HUES6 (cell line): ENCODE results near the gene ETNPPL.

Source experiments
- H3K27ac ChIP-seq: 2 replicates; pipeline ENCODE4 v1.7.0; 2013; ENCODE audit warnings: low read depth, mild to moderate bottlenecking, low read length, inconsistent platforms
- H3K27me3 ChIP-seq: 2 replicates; pipeline ENCODE4 v1.6.1; 2013; ENCODE audit warnings: low read length; ENCODE audit not compliant: control insufficient read depth, insufficient read depth
- H3K36me3 ChIP-seq: 2 replicates; pipeline ENCODE4 v1.6.1; 2013; ENCODE audit warnings: low read length; ENCODE audit not compliant: control insufficient read depth, insufficient read depth
- H3K4me1 ChIP-seq: 2 replicates; pipeline ENCODE4 v1.6.1; 2013; ENCODE audit warnings: low read length; ENCODE audit not compliant: control insufficient read depth, insufficient read depth
- H3K4me3 ChIP-seq: 2 replicates; pipeline ENCODE4 v1.5.1; 2013; ENCODE audit warnings: low read depth, low read length
- H3K9ac ChIP-seq: one replicate; pipeline ENCODE4 v1.6.1; 2013; ENCODE audit warnings: mild to moderate bottlenecking, low read length
- H3K9me3 ChIP-seq: 2 replicates; pipeline ENCODE4 v1.6.1; 2013; ENCODE audit warnings: low read depth, low read length; ENCODE audit not compliant: control insufficient read depth, insufficient read depth

The ETNPPL gene

DNA sequence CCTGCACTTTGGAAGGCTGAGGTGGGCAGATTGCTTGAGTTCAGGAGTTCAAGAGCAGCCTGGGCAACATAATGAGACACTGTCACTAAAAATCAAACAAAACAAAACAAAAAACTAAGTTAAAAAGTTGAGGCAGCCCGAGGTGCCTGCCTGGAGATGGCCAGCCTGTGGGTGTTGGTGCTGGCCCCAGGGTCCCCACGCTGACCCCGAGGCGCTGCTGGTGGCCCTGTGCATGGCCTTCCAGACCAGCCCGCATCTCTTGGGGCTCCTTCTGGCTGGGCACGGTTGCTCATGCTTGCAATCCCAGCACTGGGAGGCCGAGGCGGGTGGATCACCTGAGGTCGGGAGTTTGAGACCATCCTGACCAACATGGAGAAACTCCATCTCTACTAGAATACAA is 4.4 kb downstream of the ETNPPL start:
- Histone ChIP-seq H3K27me3 (peaks cover 27% of the 10 kb centered on the region), H3K9ac (no peak overlapping the region), H3K36me3 (no peaks in the 10 kb centered on the region), H3K27ac (no peak overlapping the region), H3K4me1 (peaks cover 12% of the 10 kb centered on the region), H3K4me3 (no peak overlapping the region), H3K9me3 (no peaks in the 10 kb centered on the region)

DNA sequence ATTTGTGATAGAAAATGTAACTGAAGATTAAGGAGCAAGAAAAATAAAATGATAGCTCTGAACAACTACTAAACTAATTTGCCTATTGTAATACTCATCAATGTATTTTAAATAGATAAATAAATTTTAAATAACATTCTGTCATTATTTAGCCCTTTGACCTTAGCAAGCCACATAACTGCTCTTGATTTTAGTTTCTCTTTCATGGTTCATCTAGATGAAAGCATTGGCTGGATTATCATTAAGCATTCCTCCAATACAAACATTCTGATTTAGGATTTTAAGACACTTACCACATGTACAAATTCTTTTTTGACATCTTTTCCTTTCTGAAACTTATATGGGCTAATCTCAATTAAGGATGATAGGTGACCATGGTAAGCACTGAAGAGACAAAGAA is 8.5 kb downstream of the ETNPPL start:
- no peak overlapping the region for H3K4me3 ChIP-seq
- H3K27me3 ChIP-seq = no peaks in the 10 kb centered on the region
- H3K9me3 ChIP-seq = no peaks in the 10 kb centered on the region
- no peaks in the 10 kb centered on the region for H3K4me1 ChIP-seq
- no peak overlapping the region for H3K9ac ChIP-seq
- no peak overlapping the region for H3K27ac ChIP-seq
- no peaks in the 10 kb centered on the region for H3K36me3 ChIP-seq

DNA sequence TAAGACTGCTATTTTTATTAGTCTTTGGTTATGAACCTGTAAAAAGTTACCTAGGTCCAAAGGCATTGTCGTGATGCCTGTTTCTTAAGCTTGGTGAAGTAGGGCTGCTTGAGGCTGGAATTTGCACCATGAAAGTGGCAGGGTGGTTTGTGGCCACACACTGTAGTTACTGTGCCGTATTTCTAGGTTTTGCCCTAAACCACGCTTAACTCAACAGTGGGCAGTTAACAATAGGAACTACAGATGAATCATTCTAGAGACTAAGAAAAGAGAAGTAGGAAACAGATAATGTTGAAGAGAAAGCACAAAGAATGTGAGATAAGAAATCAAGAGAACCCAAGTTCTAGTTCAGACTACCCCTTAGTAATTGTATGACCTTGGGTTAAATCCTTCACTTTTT is 11.5 kb downstream of the ETNPPL start:
- H3K27ac ChIP-seq = no peak overlapping the region
- no peaks in the 10 kb centered on the region for H3K36me3 ChIP-seq
- no peaks in the 10 kb centered on the region for H3K4me1 ChIP-seq
- H3K4me3 ChIP-seq = no peak overlapping the region
- H3K9ac ChIP-seq = no peak overlapping the region
- H3K27me3 ChIP-seq = no peaks in the 10 kb centered on the region
- no peaks in the 10 kb centered on the region for H3K9me3 ChIP-seq

DNA sequence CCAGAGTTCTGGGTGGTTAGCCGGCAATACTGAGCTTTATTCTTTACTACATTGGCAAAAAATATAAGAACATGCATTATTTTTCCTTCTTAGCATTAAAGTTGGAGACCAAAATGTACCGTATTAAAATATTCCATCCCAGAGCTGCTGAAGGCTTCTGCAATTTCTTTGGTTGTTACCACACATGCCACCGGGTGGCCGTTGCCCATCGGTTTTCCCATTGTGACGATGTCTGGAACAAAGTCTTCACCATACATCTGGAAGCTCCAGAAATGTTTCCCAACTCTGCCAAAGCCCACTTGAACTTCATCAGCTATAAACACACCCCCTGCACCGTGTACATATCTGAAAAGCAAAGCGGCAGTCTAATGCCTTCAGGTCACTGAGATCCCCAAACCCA is 13.7 kb downstream of the ETNPPL start:
- Histone ChIP-seq H3K9me3 (no peaks in the 10 kb centered on the region), H3K4me1 (no peaks in the 10 kb centered on the region), H3K27ac (no peak overlapping the region), H3K36me3 (no peaks in the 10 kb centered on the region), H3K4me3 (no peak overlapping the region), H3K27me3 (no peaks in the 10 kb centered on the region), H3K9ac (no peak overlapping the region)

DNA sequence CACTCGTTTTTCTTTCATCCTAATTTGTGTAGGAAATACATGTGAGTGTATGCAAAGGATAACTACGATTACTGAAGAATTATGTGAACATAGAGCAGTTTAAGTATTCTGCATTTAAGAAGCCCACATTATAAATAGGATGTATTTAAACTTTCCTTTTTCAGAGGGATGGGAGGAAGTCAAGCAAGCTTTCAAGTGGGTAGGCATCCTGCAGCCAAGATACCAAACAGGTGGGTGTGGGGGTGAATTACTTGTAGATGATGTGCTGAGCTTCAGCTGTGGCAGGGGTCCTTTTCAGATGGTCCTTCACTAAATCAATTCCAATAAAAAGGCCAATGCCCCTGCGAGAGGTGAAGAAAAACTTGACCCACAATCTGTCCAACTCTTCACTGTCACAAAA is 16.3 kb downstream of the ETNPPL start:
- no peak overlapping the region for H3K9ac ChIP-seq
- H3K4me1 ChIP-seq = no peaks in the 10 kb centered on the region
- H3K27me3 ChIP-seq = no peaks in the 10 kb centered on the region
- no peaks in the 10 kb centered on the region for H3K9me3 ChIP-seq
- H3K4me3 ChIP-seq = no peak overlapping the region
- H3K27ac ChIP-seq = no peak overlapping the region
- no peaks in the 10 kb centered on the region for H3K36me3 ChIP-seq

DNA sequence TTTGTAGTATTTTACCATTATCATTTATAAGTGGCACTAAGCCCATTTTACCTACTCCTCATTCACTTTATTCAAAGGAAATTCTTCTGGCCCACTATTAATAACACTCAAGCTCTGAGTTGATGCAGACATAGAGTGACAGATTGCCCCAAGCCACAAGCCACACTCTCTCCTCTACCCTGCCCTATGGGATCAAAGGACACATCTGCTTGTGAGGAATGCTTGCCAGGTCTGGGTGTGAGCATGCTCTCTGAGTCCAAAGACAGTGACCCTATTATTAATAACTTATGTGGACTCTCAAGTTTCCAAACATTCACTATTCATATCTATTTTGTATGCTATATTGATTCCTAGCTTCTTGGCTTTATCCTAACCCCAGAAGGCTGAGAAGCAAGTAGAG is 18.5 kb downstream of the ETNPPL start:
- H3K27me3 ChIP-seq = no peaks in the 10 kb centered on the region
- H3K9me3 ChIP-seq = no peaks in the 10 kb centered on the region
- no peak overlapping the region for H3K9ac ChIP-seq
- no peaks in the 10 kb centered on the region for H3K4me1 ChIP-seq
- no peaks in the 10 kb centered on the region for H3K36me3 ChIP-seq
- no peak overlapping the region for H3K27ac ChIP-seq
- H3K4me3 ChIP-seq = no peak overlapping the region

DNA sequence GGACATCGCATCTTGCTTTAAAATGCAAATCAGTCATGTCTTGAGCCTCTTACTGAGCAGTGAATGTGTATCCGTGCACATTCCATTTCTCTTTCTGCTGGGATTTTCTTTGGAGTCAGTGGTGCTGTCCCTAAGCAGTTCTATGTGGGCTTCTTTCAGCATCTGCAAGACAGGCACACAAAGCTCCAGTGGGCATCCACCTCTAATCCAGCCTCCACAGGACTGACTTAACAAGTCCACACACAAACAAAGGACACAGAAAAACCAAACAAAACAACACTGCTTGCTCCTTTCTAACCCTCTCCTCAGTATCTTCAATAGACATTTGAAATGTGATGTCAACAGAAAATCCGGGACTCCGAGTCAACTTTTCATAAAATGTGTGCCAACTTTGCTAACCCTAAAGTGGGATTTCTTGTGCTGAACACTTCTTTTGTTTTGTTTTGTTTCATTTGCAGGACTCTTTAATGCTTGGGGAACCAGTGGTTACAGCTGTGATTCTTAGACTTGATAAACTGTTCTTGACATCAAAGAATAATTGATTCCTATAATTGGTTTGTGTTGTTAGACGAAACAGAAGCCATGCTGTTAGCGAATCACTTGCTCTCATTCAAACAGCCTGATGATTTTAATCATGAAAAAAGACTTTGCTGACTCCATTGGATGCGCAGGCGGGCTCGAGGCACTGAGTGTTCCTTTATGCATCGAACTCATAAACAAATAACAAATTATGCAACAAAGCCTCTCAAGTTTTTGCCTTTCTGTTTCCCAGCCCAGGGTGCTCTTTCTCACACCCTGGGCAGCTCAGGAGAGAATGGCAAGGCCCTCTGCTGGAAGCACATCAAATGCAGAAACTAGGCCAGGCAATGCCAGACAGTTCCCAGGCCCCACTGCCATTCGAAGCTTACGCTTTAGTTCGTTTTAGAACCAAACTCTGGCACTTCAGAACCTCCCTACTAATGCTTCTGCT is 20.1 kb downstream of the ETNPPL start:
- no peaks in the 10 kb centered on the region for H3K36me3 ChIP-seq
- H3K9ac ChIP-seq = no peak overlapping the region
- H3K9me3 ChIP-seq = no peaks in the 10 kb centered on the region
- no peak overlapping the region for H3K27ac ChIP-seq
- no peaks in the 10 kb centered on the region for H3K4me1 ChIP-seq
- no peak overlapping the region for H3K4me3 ChIP-seq
- H3K27me3 ChIP-seq = no peaks in the 10 kb centered on the region

DNA sequence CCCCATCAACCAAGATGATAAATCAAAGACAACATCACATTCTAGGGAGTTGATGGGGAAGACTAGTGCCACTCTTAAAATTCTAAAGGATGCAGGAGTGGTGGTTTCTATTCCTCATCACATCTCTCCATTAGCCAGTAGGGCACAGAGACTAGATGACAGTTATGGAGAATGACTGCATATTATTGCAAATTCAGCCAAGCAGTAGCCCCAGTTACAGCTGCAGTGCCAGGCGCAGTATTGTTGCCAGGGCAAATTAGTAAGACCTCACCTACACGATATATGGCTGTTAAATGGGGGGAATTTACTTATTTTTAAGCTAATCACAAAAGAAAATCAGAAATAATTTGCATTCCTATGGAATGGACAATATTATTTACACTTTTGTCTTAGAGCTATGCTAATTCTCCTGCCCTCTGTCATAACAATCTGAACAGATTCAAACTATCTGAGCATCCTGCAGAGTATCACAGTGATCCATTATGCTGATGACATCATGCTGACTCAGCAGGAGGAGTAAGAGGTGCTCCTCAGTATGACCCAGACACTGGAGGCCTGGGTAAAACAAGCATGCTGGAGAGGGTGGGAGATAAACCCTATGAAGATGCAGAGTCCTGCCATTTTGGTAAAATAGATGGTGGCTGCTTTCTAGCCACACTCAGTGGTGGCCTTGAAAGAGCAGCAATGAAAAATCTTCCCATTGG is 24.7 kb downstream of the ETNPPL start:
- Histone ChIP-seq H3K27me3 (no peaks in the 10 kb centered on the region), H3K36me3 (no peaks in the 10 kb centered on the region), H3K4me3 (no peak overlapping the region), H3K9me3 (no peaks in the 10 kb centered on the region), H3K27ac (no peak overlapping the region), H3K9ac (no peak overlapping the region), H3K4me1 (no peaks in the 10 kb centered on the region; the same call in 1 of the 2 replicates)

DNA sequence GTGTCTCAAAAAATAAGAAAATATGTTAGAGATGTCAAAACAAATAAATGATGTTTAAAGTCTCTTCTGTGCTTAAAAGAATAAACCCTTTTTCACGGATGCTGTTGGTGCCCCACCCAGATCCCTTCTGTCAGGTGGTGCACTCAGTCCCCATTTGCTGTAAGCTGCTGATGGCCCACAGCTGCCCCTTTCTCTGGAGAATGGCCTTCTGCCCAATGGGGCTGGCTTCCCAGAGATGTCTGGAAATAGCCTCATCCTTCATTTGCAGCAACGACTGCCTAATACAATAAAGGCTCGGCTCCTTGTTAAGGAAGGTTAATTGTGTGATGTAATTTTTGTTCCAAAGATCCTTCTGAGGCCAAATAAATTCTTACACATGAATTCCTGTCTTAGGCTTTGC is 31.8 kb downstream of the ETNPPL start:
- Histone ChIP-seq H3K4me1 (no peaks in the 10 kb centered on the region; the same call in 1 of the 2 replicates), H3K27me3 (no peaks in the 10 kb centered on the region), H3K9me3 (peaks cover 15% of the 10 kb centered on the region), H3K36me3 (no peaks in the 10 kb centered on the region), H3K4me3 (no peak overlapping the region), H3K27ac (no peak overlapping the region), H3K9ac (no peak overlapping the region)

DNA sequence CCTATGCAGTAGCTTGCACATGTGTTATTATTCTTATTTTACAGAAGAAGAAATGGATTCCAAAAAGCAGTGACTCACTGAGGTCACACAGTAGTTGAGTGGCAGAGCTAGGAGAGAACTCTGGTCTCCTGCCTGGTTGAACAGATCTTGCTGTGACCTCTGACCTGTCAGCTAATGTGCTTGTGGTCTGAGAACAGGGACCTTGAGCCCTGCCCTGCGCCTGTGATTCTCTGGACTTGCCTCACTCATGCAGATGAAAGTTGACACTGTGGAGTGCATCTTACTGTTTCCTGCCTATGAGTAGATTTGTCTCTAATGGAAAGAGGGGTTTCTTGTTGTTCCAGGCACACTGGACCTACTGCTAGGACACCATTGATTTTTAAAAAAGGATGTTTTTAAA is 32.3 kb downstream of the ETNPPL start:
- H3K36me3 ChIP-seq = no peaks in the 10 kb centered on the region
- H3K9me3 ChIP-seq = peaks cover 18% of the 10 kb centered on the region
- H3K9ac ChIP-seq = no peak overlapping the region
- no peak overlapping the region for H3K27ac ChIP-seq
- H3K4me1 ChIP-seq = no peaks in the 10 kb centered on the region
- H3K4me3 ChIP-seq = no peak overlapping the region
- no peaks in the 10 kb centered on the region for H3K27me3 ChIP-seq

DNA sequence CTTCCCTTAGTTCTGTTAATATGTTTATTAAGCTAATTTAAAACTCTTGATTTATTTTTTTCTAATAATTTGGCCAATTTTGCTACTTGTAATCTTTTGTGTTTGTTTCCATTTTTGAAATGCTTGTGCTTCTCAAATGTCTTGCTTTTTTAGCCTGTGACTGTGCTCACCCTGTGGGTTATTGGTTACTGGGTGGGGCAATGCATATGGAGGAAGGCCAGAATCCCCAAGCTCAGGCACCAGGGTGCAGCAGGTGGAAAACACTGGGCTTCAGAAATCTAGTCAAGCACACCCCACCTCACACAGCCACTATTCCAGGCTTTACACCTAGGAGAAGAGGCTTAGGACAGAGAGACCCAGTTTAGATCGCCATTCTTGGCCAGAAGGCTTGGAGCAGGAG is 33.1 kb downstream of the ETNPPL start:
- Histone ChIP-seq H3K4me1 (no peaks in the 10 kb centered on the region), H3K27ac (no peak overlapping the region), H3K9ac (no peak overlapping the region), H3K9me3 (peaks cover 26% of the 10 kb centered on the region), H3K36me3 (no peaks in the 10 kb centered on the region), H3K4me3 (no peak overlapping the region), H3K27me3 (no peaks in the 10 kb centered on the region)
